Kidney capillary endothelial cell (primary cell): ENCODE measurements around the gene BFSP1.

Source experiments
- DNase-seq: peaks from one replicate; pipeline ENCODE4 v3.0.0-alpha.2; 2018; ENCODE audit warnings: low spot score

Gene BFSP1

GRCh38 chr20:17557675-17558006, 26.5 kb upstream of the BFSP1 start:
- DNase-seq: no peak

- DNase-seq: no peak
Observed at GRCh38 chr20:17556837-17557674, 25.9 kb upstream of the BFSP1 start.

- DNase-seq: no peak
Observed at GRCh38 chr20:17555106-17555505, 23.9 kb upstream of the BFSP1 start.

- no peak for DNase-seq
Observed at GRCh38 chr20:17549131-17549530, 18.0 kb upstream of the BFSP1 start.

- no peak for DNase-seq
Observed at GRCh38 chr20:17545127-17545526, 13.9 kb upstream of the BFSP1 start.

- DNase-seq: no peak
Observed at GRCh38 chr20:17543531-17544131, 12.5 kb upstream of the BFSP1 start.

- no peak for DNase-seq
Observed at GRCh38 chr20:17542993-17543412, 11.8 kb upstream of the BFSP1 start.

GRCh38 chr20:17542481-17542880, 11.3 kb upstream of the BFSP1 start:
- DNase-seq: no peak

- DNase-seq: no peak
Observed at GRCh38 chr20:17541996-17542395, 10.8 kb upstream of the BFSP1 start.

GRCh38 chr20:17541596-17541995, 10.4 kb upstream of the BFSP1 start:
- no peak for DNase-seq

- DNase-seq: no peak
Observed at GRCh38 chr20:17538517-17539170, 7.5 kb upstream of the BFSP1 start.

- DNase-seq: no peak
Observed at GRCh38 chr20:17537959-17538358, 6.8 kb upstream of the BFSP1 start.

GRCh38 chr20:17536944-17537444, 5.8 kb upstream of the BFSP1 start:
- DNase-seq: peak; percentile 69

- DNase-seq: no peak
Observed at GRCh38 chr20:17534077-17534476, 2.9 kb upstream of the BFSP1 start.

- DNase-seq: no peak
Observed at GRCh38 chr20:17533396-17533795, 2.2 kb upstream of the BFSP1 start.

- DNase-seq: no peak
Observed at GRCh38 chr20:17531665-17532025, 466 bp upstream of the BFSP1 start.

- no peak for DNase-seq
Observed at GRCh38 chr20:17530153-17530552, 1.0 kb downstream of the BFSP1 start.

GRCh38 chr20:17529586-17529985, 1.6 kb downstream of the BFSP1 start:
- DNase-seq: no peak

- no peak for DNase-seq
Observed at GRCh38 chr20:17525650-17526049, 5.5 kb downstream of the BFSP1 start.

- no peak for DNase-seq
Observed at GRCh38 chr20:17525132-17525531, 6.0 kb downstream of the BFSP1 start.

- no peak for DNase-seq
Observed at GRCh38 chr20:17524560-17524959, 6.6 kb downstream of the BFSP1 start.

GRCh38 chr20:17523326-17523725, 7.9 kb downstream of the BFSP1 start:
- DNase-seq: no peak

GRCh38 chr20:17522528-17522927, 8.7 kb downstream of the BFSP1 start:
- DNase-seq: no peak
